CD4-positive, alpha-beta T cell treated with Interleukin-15 for 1 hour (primary cell): ENCODE measurements around the gene WASF3.
A peak's percentile ranks its signal among the peaks of the same experiment; 100 is the strongest.

ENCODE experiments used
- DNase-seq: peaks from one replicate; pipeline ENCODE4 v3.0.0-alpha.2; 2020

The WASF3 gene

GRCh38 chr13:26557393-26558073 is at the start of gene WASF3:
TSS of gene WASF3 (plus strand) at chr13:26557683. CDS start at chr13:26642271, 84,588 bp downstream.
- peak; percentile 20 for DNase-seq

- DNase-seq: no peak
Observed at GRCh38 chr13:26508885-26509284, 48.6 kb upstream of the WASF3 start.

- DNase-seq: no peak
Observed at GRCh38 chr13:26509491-26509890, 48.0 kb upstream of the WASF3 start.

GRCh38 chr13:26513931-26514330 is 43.6 kb upstream of the WASF3 start:
- no peak for DNase-seq

- no peak for DNase-seq
Observed at GRCh38 chr13:26515721-26516120, 41.8 kb upstream of the WASF3 start.

GRCh38 chr13:26517936-26518335 is 39.5 kb upstream of the WASF3 start:
- DNase-seq: no peak

- DNase-seq: no peak
Observed at GRCh38 chr13:26518451-26518959, 39.0 kb upstream of the WASF3 start.

- no peak for DNase-seq
Observed at GRCh38 chr13:26522571-26522970, 34.9 kb upstream of the WASF3 start.

GRCh38 chr13:26523007-26523406 is 34.5 kb upstream of the WASF3 start:
- DNase-seq: no peak

GRCh38 chr13:26525528-26525927 is 32.0 kb upstream of the WASF3 start:
- no peak for DNase-seq

GRCh38 chr13:26526702-26527216 is 30.7 kb upstream of the WASF3 start:
- DNase-seq: no peak

- DNase-seq: no peak
Observed at GRCh38 chr13:26528527-26528926, 29.0 kb upstream of the WASF3 start.

GRCh38 chr13:26529441-26529840 is 28.0 kb upstream of the WASF3 start:
- DNase-seq: no peak

- DNase-seq: no peak
Observed at GRCh38 chr13:26531742-26532141, 25.7 kb upstream of the WASF3 start.

- DNase-seq: no peak
Observed at GRCh38 chr13:26534036-26534726, 23.3 kb upstream of the WASF3 start.

- DNase-seq: no peak
Observed at GRCh38 chr13:26538363-26539317, 18.8 kb upstream of the WASF3 start.

GRCh38 chr13:26539738-26540292 is 17.7 kb upstream of the WASF3 start:
- DNase-seq: no peak

- no peak for DNase-seq
Observed at GRCh38 chr13:26540334-26540733, 17.1 kb upstream of the WASF3 start.

GRCh38 chr13:26541041-26541440 is 16.4 kb upstream of the WASF3 start:
- no peak for DNase-seq

GRCh38 chr13:26541678-26542568 is 15.6 kb upstream of the WASF3 start:
- no peak for DNase-seq

GRCh38 chr13:26544707-26545106 is 12.8 kb upstream of the WASF3 start:
- DNase-seq: no peak
